Fibroblast of mammary gland (primary cell): ENCODE results near the gene SORCS1.

Experiments used
- DNase-seq: peaks from one replicate; pipeline ENCODE4 v3.0.0-alpha.2; 2010; ENCODE audit warnings: low read depth
- H3K4me3 ChIP-seq: 2 replicates; pipeline ENCODE4 v1.5.1; 2011; ENCODE audit warnings: low read depth, mild to moderate bottlenecking, low read length, moderate library complexity; ENCODE audit not compliant: control insufficient read depth
- TF ChIP-seq, protein P1 (sequence below): conservative IDR thresholded peaks from 2 replicates; pipeline ENCODE4 v1.5.1; 2011; ENCODE audit warnings: low read depth, low read length, inconsistent platforms; ENCODE audit not compliant: control insufficient read depth, insufficient read depth

SORCS1 gene

GRCh38 chr10:106679314-106679713, 485.2 kb downstream of the SORCS1 start:
- no peak for DNase-seq
- TF ChIP-seq, protein P1, sequence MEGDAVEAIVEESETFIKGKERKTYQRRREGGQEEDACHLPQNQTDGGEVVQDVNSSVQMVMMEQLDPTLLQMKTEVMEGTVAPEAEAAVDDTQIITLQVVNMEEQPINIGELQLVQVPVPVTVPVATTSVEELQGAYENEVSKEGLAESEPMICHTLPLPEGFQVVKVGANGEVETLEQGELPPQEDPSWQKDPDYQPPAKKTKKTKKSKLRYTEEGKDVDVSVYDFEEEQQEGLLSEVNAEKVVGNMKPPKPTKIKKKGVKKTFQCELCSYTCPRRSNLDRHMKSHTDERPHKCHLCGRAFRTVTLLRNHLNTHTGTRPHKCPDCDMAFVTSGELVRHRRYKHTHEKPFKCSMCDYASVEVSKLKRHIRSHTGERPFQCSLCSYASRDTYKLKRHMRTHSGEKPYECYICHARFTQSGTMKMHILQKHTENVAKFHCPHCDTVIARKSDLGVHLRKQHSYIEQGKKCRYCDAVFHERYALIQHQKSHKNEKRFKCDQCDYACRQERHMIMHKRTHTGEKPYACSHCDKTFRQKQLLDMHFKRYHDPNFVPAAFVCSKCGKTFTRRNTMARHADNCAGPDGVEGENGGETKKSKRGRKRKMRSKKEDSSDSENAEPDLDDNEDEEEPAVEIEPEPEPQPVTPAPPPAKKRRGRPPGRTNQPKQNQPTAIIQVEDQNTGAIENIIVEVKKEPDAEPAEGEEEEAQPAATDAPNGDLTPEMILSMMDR = no peak
- H3K4me3 ChIP-seq = no peak overlapping the region

DNA sequence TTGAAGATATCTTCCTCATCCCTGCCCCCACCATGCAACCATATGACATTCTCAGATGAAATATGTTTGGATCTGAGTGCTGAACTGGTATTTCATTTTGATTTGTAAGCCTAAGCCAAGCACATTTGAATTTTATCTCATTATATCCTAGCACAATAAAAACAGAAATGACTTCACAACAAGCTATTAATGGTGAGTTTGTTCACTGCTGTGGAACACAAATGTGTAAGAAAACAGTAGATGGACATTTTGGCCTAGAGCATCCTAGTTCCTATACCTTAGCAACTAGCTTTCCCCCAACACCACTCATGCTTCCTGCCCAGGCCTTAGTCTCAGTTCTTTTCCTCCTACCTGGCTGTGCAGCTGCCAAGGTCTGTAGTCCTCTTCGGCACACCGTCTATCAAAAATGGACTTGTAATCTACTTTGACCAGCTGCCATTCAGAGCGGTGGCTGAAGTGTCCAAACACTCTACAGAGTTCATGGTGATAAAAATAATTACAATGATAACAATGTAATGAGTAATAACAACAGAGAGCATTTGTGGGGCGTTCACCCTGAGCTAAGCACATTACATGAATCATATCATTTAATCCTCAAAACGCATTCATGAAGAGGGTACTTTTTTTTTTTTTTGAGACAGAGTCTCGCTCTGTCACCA, 491.9 kb downstream of the SORCS1 start:
- TF ChIP-seq, protein P1 = no peak
- no peak overlapping the region for H3K4me3 ChIP-seq
- no peak for DNase-seq

- no peak for DNase-seq
- no peak overlapping the region for H3K4me3 ChIP-seq
- TF ChIP-seq, protein P1 = no peak
Measured at GRCh38 chr10:106661767-106662140, 502.8 kb downstream of the SORCS1 start.

DNA sequence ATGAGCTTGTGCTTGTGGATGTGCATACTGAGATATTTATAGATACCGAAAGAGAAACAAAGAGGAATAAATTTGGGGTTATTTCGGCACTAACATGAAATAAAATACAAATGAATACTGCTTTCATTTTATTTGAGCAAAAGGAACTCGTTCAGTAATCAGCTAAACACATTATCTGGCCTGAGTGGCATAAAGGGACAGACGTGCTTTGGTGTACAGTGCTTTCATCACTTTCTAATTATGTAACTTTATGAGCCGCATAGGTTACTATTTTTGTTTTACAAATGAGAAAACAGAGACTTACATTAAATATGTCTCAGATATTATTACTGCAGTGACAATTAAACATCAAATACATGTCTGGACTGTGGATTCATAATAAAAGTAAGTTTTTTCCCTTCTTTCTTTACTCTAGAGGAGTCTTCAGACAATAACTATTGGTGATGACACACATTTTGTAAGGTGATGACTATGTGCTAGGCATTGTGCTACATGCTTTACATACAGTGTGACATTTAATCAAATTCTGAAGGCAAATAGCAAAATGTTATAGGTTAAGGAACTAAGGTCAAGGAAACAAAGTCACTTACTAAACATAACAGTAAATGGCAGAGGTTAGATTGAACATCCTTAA, 503.3 kb downstream of the SORCS1 start:
- no peak overlapping the region for H3K4me3 ChIP-seq
- TF ChIP-seq, protein P1 = no peak

GRCh38 chr10:106660550-106660949, 504.0 kb downstream of the SORCS1 start:
- TF ChIP-seq, protein P1 = no peak
- DNase-seq = no peak
- no peak overlapping the region for H3K4me3 ChIP-seq

More for the DNA sequence above, 503.3 kb downstream of the SORCS1 start:
- DNase-seq = no peak

DNA sequence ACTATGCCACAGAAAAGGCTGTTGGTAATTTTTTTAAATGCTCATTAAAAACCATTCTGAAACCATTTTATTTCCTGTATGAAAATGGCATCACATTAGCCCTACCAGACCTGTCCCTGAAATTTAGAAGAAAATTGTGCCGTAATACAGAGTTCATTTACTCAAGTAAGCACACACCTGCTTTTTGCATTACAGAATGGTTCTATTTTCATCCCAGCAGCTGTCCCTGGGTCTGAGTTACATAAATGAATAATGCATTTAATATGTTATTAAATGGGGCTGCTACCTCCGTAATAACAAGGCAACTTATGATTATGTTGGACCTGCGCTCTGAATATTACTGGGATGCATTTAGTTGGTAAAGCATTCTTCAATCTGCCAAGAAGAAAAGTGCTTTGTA, 508.9 kb downstream of the SORCS1 start:
- DNase-seq = no peak
- no peak overlapping the region for H3K4me3 ChIP-seq
- TF ChIP-seq, protein P1 = no peak

DNA sequence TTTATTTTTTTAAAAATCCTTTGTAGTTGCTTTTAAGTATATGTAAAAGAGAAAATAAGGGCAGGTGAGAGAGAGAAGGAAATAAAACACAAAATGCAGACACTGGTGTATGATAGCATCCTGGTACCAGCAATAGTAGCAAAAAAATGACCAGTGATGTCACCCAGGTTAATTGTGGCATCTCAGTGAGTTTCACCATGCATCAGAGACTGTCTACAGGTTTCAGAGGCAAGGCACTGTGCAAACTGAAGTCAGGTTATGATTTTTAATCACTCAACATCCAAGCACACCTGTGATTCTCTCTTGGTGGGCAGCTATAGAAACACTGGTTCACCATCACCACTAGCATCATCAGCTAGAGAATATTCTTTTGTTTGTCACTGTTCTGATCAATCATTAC, 509.3 kb downstream of the SORCS1 start:
- TF ChIP-seq, protein P1 = no peak
- DNase-seq = no peak
- no peak overlapping the region for H3K4me3 ChIP-seq
